Gastrocnemius medialis (tissue), 4 donors: Measurements from ENCODE around the gene ZMYND8.

ENCODE experiments used
- CTCF ChIP-seq, 5 experiments: fragments of 450-650 bp in 3 of 5; fragments of 200-600 bp in 2 of 5; sonication (generic) in 2 of 5; IDR thresholded peaks in 4 of 5; conservative IDR thresholded peaks in 1 of 5; 1 replicate in 4 of 5; 2 replicates in 1 of 5; pipeline ENCODE4 v1.5.1; 2016 to 2019; ENCODE audit warnings: antibody characterized with exemption in 5 of 5, mild to moderate bottlenecking in 3 of 5, moderate library complexity in 3 of 5
- POLR2A ChIP-seq, 2 donors: fragments of 450-650 bp; IDR thresholded peaks; one replicate each; pipeline ENCODE4 v1.6.1; 2017; ENCODE audit warnings: antibody characterized with exemption in 2 of 2, mild to moderate bottlenecking in 2 of 2, moderate library complexity in 2 of 2

DNA sequence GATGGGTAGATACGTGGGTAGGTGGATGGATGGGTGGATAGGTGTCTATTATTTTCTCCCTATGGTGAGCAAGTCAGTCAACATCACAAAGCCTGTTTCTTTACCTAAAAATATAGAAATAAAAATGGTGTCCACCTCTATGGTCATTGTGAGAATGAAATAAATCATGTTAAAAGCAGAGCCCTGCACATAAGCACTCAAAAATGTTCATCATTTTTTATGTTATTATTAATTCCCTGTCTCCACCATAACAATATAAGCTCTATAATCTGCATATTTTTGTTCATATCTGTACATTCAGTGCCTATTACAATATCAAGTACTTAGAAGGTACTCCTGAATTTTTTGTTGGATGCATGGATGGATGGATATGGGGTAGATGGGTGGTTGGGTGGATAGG, 177.6 kb downstream of the ZMYND8 start:
- TF ChIP-seq CTCF (IDR thresholded peaks at IDR 0.05 in 4 of 5, conservative IDR thresholded peaks at IDR 0.05 in 1 of 5) (no peak), POLR2A (IDR thresholded peaks at IDR 0.05) (no peak)
